Nucleus accumbens (tissue), 56 donors: Measurements from ENCODE around the gene APIP.

Source experiments
- DNase-seq, 56 donors: peaks; one replicate each; lab custom pipeline; 2025; lab: John Stamatoyannopoulos, UW

APIP gene

GRCh38 chr11:34891611-34892010 is 24.6 kb downstream of the APIP start:
- no peak for DNase-seq

- DNase-seq: no peak
Measured at GRCh38 chr11:34890812-34891211, 25.4 kb downstream of the APIP start.

GRCh38 chr11:34890089-34890488 is 26.1 kb downstream of the APIP start:
- no peak for DNase-seq

- no peak for DNase-seq
Measured at GRCh38 chr11:34887260-34887659, 28.9 kb downstream of the APIP start.

- no peak for DNase-seq
Measured at GRCh38 chr11:34886609-34887008, 29.6 kb downstream of the APIP start.

- DNase-seq: no peak
Measured at GRCh38 chr11:34881900-34882299, 34.3 kb downstream of the APIP start.

GRCh38 chr11:34877375-34877975 is 38.7 kb downstream of the APIP start:
- DNase-seq: no peak

- no peak for DNase-seq
Measured at GRCh38 chr11:34874202-34874601, 42.0 kb downstream of the APIP start.

GRCh38 chr11:34870548-34871196 is 45.5 kb downstream of the APIP start:
- DNase-seq: no peak

- no peak for DNase-seq
Measured at GRCh38 chr11:34869425-34869824, 46.8 kb downstream of the APIP start.

- DNase-seq: no peak
Measured at GRCh38 chr11:34866375-34866774, 49.8 kb downstream of the APIP start.

- no peak for DNase-seq
Measured at GRCh38 chr11:34865261-34865660, 50.9 kb downstream of the APIP start.

GRCh38 chr11:34864424-34864823 is 51.8 kb downstream of the APIP start:
- DNase-seq: no peak

- DNase-seq: no peak
Measured at GRCh38 chr11:34863048-34863447, 53.1 kb downstream of the APIP start.

- no peak for DNase-seq
Measured at GRCh38 chr11:34860518-34860917, 55.7 kb downstream of the APIP start.

GRCh38 chr11:34860034-34860433 is 56.1 kb downstream of the APIP start:
- DNase-seq: no peak

GRCh38 chr11:34859496-34859895 is 56.7 kb downstream of the APIP start:
- no peak for DNase-seq

- DNase-seq: no peak
Measured at GRCh38 chr11:34857463-34857862, 58.7 kb downstream of the APIP start.

GRCh38 chr11:34856251-34856650 is 59.9 kb downstream of the APIP start:
- no peak for DNase-seq

GRCh38 chr11:34855754-34856095 is 60.5 kb downstream of the APIP start:
- no peak for DNase-seq

- no peak for DNase-seq
Measured at GRCh38 chr11:34855021-34855753, 61.0 kb downstream of the APIP start.

- no peak for DNase-seq
Measured at GRCh38 chr11:34851916-34852315, 64.3 kb downstream of the APIP start.
